GM21526 (cell line): ENCODE measurements around the gene DOC2A.
"Not testable (repeated sequence)": the region's sequence is repeated elsewhere in the genome, so short reads cannot be mapped to it uniquely, and the experiment has no call there.

Experiments used
- ATAC-seq: cut with Tn5 transposase; IDR thresholded peaks from one replicate; pipeline ENCODE4 v1.9.1; 2021; ENCODE audit warnings: moderate library complexity; ENCODE audit not compliant: unreplicated experiment, low FRiP score

Gene DOC2A

DNA sequence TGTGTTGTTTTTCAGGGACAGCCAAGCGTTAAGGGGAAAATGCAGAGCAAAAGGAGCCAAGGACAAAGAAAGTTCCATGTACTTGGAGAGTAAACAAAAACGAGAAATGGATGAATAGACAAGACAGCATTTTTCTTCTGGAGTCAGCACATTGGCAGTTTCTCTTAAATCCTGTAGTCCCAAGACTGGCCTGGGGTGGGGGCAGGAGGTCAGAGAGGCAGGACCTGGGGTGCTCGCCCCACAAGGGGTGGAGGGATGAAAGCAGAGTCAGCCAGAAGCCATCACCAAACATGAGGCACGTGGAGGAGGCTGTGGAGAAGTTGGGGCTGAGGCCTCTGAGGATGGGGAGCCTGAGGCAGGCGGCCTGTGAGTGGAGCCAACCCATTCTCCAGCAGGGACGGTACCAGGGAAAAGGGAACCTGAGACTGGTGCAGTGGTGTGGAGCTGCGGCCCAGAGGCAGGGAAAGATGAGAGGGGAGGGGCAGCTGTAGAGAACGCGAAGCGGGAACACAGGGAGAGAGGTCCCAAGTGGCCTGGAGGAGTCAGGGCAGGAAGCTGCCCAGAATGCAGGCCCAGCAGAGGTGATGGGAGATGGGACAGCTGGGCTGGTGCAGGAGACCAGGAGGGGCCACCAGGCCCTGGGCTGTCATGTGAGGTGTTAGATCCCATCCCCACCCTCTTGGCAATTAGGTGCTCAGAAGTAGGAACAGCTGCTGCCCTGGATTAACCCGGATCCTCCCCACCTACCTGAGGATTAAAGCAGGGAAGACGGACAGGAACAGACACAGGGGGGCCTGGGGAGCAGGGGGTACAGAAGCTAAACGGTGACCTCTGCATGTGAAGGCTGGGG is 17.0 kb upstream of the DOC2A start:
- ATAC-seq: no peak

DNA sequence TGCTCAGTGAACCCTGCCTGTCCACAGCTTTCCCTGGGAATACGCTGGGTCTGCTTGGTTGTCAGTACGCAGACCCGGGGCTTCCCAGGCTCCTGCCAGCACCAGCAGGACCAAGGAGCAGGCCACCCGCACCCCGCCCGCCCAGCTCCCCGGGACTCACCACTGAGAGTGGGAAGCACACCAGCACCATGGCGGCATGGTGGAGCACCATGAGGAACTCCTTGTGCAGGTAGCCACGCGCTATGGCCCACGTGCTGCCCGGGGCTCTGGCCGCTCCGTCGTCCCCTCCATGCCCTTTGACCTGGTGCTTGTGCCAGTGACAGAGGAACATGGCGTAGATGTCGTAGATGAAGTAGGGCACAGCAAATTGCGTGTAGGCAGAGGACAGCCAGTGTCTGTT is 15.6 kb upstream of the DOC2A start:
- no peak for ATAC-seq

DNA sequence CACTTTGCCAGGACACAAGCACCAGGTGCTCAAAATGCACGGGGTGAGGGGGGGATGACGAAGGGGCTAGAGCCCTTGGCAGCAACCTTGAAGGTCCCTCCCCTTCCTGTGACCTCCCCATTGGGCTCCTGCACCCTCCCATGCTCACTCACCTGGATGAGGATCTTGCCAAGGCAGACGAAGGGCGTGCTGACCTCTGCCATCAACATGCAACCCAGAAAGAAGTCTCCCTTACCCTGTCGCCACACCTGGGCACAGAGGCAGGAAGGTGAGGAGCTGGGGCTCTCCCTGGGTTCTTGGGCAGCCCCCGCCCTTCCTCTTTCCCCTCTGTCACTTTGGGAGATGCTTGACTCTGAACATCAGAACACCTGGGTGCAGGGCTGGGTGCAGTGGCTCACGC is 14.7 kb upstream of the DOC2A start:
- ATAC-seq: no peak

DNA sequence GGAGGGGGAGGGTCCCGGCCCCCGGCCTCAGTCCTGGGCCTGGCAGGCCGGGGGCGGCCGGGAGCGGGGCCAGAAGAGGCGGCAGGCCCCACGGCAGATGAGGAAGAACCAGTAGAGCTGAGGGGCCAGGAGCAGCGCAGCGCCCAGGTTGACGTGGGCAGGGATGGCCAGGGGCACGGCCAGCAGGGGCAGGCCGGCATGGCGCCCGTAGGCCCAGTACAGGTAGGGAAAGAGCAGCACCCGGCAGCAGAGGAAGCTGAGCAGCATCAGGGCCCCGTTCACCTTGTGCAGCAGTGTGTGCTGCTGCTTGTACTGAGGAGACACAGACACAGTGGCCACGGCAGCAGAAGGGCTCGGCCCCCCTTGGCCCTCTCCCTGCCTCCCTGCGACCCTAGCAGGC is 14.3 kb upstream of the DOC2A start:
- ATAC-seq: no peak

- no peak for ATAC-seq
These were observed 13.6 kb upstream of the DOC2A start for GRCh38 chr16:30024451-30024850.

DNA sequence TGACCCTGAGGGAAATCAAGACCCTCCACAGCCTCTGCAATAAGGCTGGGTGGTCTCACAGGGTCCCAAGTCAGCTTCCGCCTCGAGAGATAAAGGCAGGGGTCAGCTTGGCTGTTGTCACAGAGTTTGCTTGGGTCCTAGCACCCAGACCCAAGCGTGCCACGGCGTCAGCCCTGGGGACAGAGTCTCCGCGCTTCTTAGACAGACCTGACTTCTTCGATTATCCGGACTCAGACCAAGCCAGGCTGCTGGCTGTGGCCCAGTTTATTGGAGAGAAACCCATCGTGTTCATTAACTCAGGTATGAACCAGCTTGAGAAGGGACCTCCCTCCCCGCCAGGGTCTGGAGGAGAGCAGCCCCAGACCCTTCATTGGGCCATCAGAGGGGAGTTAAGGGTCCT is 12.8 kb upstream of the DOC2A start:
- no peak for ATAC-seq

DNA sequence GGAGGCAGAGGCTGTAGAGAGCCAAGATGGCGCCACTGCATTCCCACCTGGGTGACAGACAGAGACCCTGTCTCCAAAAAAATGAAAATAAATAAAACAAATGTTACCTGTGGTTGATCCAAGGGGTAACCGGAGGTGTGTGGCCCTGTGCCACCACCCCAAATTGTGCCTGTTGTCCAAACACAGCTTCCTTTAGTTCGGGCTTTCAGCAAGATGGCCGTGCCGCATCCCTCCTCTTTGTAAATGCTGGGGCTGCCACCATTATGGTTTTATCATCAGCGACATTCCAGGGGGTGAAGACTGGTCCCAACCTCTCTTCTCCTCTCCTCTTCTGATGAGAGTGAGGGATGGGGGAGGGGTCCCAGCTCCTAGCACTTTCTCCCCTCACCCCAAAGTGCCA is 12.1 kb upstream of the DOC2A start, which contains the start of gene C16orf92:
Gene C16orf92 (plus strand): TSS at position 312 of the 400 bp plus-strand sequence. CDS start 143 bp downstream, outside the sequence.
- no peak for ATAC-seq

GRCh38 chr16:30018731-30019158 is 7.9 kb upstream of the DOC2A start:
- no peak for ATAC-seq

DNA sequence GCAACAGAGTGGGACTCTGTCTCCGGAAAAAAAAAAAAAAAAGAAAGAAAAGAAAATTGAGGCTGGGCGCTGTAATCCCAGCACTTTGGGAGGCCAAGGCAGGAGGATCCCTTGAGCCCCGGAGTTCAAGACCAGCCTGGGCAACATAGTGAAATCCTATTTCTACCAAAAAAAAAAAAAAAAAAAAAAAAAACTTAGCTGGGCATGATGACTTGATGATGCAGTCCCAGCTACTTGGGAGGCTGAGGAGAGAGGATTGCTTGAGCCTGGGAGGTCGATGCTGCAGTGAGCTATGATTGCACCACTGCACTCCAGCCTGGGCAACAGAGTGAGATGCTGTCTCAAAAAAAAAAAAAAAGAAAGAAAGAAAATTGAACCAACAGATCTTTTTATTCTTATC is 7.1 kb upstream of the DOC2A start:
- ATAC-seq: not testable (repeated sequence)

GRCh38 chr16:30017277-30017656 is 6.4 kb upstream of the DOC2A start:
- ATAC-seq: no peak

DNA sequence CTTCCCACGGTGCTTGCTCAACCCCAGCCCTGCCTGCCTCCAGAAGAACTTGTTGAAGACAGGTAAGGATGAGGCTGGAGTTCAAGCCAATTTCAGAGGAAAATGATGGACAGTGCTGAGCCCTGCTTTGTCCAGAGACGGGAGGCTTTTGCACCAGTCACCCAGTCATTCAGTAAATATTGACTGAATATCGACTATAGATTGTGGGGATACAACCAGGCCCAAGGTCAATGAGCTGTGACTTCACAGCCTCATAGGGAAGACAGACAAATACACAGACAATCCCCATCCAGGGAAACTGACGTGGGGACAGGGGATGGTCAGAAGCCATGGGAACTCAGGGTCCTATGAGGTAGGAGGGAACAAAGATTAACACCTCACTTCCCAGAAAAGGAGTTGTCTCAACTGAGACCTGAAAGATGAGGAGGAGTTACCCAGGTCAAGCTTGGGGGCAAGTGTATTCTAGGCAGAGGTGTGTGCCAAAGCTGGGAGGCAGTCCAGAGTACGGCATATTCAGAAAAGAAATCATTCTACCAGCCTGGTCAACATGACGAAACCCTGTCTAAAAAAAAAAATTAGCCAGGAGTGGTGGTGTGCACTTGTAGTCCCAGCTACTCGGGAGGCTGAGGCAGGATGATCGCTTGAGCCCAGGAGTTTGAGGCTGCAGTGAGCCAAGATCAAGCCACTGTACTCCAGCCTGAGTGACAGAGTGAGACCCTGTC is 5.9 kb upstream of the DOC2A start:
- ATAC-seq: no peak

DNA sequence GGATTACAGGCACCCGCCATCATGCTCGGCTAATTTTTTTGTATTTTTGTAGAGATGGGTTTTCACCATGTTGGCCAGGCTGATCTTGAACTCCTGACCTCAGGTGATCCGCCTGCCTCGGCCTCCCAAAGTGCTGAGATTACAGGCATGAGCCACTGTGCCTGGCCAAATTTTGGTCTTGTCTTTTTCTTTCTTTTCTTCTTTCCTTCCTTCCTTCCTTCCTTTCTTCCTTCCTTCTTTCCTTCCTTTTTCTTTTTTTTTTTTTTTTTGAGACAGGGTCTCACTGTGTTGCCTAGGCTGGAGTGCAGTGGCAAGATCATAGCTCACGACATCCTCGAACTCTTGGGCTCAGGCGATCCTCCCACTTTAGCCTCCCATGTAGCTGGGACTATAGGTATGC is 4.6 kb upstream of the DOC2A start:
- not testable (repeated sequence) for ATAC-seq

- ATAC-seq: not testable (repeated sequence)
These were observed 1.8 kb upstream of the DOC2A start for GRCh38 chr16:30012598-30012997.

- ATAC-seq: no peak
These were observed 1.1 kb upstream of the DOC2A start for GRCh38 chr16:30011714-30012504.

DNA sequence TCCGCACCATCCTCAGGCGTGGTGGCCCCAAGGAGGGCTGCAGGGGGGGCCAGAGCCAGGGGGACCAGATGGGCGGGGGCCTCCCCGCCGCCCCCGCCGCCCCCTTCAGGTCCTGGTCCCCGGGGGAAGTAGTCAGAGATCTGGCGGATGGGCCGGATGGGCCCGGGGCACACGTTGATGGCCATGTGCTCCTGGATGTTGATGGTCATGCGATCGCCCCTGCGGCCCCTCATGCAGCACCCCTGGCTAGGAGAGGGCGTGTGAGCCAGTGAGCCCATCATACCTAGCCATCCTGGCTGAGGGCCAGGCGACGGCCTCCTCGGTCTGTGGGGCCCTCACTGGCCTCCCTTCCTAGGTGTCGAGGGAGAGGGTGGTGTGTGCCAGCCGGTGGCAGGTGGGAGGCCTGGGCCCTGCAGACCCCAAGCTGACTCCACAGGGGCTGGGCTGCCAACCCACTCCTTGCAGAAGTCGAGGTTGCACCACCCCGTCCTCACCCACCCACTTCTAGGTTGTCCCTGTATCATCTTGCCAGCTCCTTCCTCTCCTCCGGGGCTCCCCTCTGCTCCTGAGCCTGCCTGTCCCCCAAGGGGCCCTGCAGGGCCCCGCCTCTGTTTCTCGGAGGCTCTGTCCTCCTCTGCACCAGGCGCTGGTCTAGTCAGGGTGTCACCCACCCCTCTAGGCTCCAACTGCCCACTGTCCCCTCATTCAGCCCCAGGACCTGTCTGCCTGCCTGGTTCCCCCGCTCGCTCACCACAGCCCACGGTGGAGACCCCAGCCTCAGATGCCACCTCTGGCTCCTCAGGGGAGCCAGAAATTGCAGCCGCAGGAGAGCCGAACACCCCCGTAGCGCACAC is 610 bp downstream of the DOC2A start:
- no peak for ATAC-seq

DNA sequence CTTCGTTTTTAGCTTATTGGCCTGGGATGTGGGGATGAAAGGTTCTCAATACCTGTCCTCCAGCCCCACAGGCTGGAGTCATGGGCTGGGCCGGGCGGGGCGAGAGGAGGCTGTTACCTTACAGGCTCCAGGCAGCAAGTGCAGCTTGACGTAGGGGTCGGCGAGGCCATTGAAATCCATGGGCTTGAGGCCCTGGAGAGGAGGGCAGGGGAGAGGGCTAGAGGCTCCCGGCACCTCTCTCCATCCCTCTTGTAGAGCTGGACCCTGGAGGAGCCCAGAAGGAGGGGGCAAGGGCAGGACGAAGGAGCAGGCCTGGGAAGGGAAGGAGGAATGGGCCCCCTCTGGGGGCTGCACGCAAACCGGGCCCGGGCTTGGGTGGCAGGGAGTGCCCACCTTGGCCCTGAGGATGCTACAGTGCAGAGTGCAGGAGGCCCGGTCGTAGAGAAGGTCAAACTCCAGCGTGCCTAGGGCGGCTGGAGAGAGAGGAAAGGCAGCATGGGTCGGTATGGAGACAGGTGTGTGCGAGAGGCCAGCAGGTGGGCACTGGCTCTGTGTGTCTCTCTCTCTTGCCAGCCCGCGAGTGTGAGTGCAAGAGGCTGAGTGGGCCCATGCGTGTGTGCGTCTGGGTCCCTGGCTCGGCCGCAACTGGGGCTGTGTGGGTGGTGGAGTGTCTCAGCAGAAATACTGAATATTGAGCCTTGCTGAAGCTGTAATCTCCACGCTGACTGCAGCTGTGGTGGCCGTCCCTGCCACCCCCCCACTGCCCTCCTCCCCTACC is 1.6 kb downstream of the DOC2A start:
- ATAC-seq: no peak

GRCh38 chr16:30007378-30007895 is 3.4 kb downstream of the DOC2A start:
- ATAC-seq: no peak

GRCh38 chr16:30006659-30007377 is 4.0 kb downstream of the DOC2A start:
- no peak for ATAC-seq

DNA sequence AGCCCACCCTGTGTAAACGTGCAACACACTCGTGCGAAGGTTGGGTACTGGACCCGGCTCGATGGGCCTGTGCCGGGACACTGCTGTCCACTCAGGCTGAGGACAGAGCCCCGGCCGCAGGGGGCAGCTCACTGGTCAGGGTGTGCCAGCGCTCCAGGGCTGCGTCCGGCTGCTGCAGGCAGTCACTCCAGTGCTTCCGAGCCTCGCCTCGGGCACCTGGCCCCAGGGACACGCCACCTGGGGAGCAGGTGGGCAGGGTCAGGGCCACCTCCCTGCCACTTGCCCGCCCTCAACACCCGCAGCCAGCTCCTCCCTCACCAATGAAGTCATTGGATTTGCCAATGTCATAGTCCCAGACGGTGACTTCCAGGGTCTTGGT is 4.7 kb downstream of the DOC2A start:
- ATAC-seq: no peak
